ENCODE results near the gene CAPN15. TPM values are rescaled to one million over a fixed set of nuclear protein-coding genes. Genes with fewer than 3 reads are reported as not detected.

The CAPN15 gene
- total and polyA plus RNA-seq, 9 of the 15 experiments (the other 6 are each of a cell fraction or from before 2014, with no cell fraction given) = 0.62 to 111 (median 14.2) TPM

GRCh38 chr16:521381-522210 is 5.9 kb upstream of the CAPN15 start:
- Histone ChIP-seq H3K4me1 (replicated peaks in 1 of 2; ENCODE audit: control insufficient read depth in 2 of 2, insufficient read depth in 2 of 2, low read length in 2 of 2) (peaks cover 15 to 74% of the 10 kb centered on the region in 2 experiments; a peak in 4 of 5 replicates), H3K27me3 (ENCODE audit: control insufficient read depth in 2 of 2, insufficient read depth in 2 of 2, low read length in 2 of 2) (no peaks in the 10 kb centered on the region), H3K36me3 (ENCODE audit: control insufficient read depth, insufficient read depth, low read length) (peaks cover 11% of the 10 kb centered on the region; the same call in 2 of the 3 replicates), H3K9me1 (ENCODE audit: control insufficient read depth, insufficient read depth, low read length) (no peaks in the 10 kb centered on the region), H3K9me3 (replicated peaks; ENCODE audit: control insufficient read depth, insufficient read depth, low read depth, low read length) (no peaks in the 10 kb centered on the region), H3K9ac (ENCODE audit: insufficient read depth in 1 of 2, low read depth in 2 of 2, low read length in 2 of 2) (0 out of 4 replicates have a peak overlapping the region, but pooled peaks of 1 of the 2 experiments have one; percentile 39), H3K4me3 (no peak overlapping the region), H4K20me1 (replicated peaks; ENCODE audit: control insufficient read depth, insufficient read depth, low read length) (peaks cover 3% of the 10 kb centered on the region; the same call in 1 of the 2 replicates), H3K79me2 (ENCODE audit: control insufficient read depth, insufficient read depth, low read length) (peaks cover 18% of the 10 kb centered on the region), H3K27ac (ENCODE audit: extremely low read depth, low read depth, low read length) (no peak overlapping the region), H3K4me2 (ENCODE audit: insufficient read depth, low read length) (no peak overlapping the region), H2AFZ (ENCODE audit: low read depth, low read length) (no peak overlapping the region)
- DNase-seq (ENCODE audit: extremely low read depth in 1 of 4, low spot score in 3 of 4) (no peak), FAIRE-seq (no peak), ATAC-seq (no peak)
- in situ Hi-C loops (cut with MboI) = no loop called here
- no TSS peak for BruUV-seq (replicated peaks)
- ChIA-PET CTCF (ENCODE audit: low intra/inter-chr PET ratio) (no interaction called here), POLR2A (interaction anchor here (1.4 kb wide), 1 partner anchor 23 kb away, joined by 4 read pairs; no protein-coding TSS in a partner anchor)
- WGBS (ENCODE audit: insufficient coverage, low coverage, missing lambda C conversion rate) = 73% methylated on average over 26 of the region's 34 CpGs
- TF ChIP-seq ZBTB33 (CRISPR knock-in tag; IDR thresholded peaks at IDR 0.05) = peak; percentile 94
- peak; percentile 21 for TF ChIP-seq RBM22 (IDR thresholded peaks at IDR 0.05; ENCODE audit: low read depth, low read length, poor library complexity, severe bottlenecking)
- peak; percentile 27 to 32 (median 30); a peak in 4 of 6 replicates for TF ChIP-seq CTCF (IDR thresholded peaks at IDR 0.05 in 2 of 3, conservative IDR thresholded peaks at IDR 0.05 in 1 of 3; ENCODE audit: insufficient read depth in 2 of 3, low read depth in 1 of 3, low read length in 3 of 3)
- TF ChIP-seq NFE2L1 (tag; IDR thresholded peaks at IDR 0.05; ENCODE audit: borderline replicate concordance, low read depth) = no peak
- intact Hi-C loops (cut with micrococcal nuclease) = no loop called here

All from K562 (cell line).